Kidney (tissue), 14 donors: Measurements from ENCODE around the gene NRG3. TPM values are rescaled to one million over a fixed set of nuclear protein-coding genes. Genes with fewer than 3 reads are reported as not detected.

ENCODE experiments used
- DNase-seq, 5 donors: peaks; one replicate each; pipeline ENCODE4 v3.0.0-alpha.2; 2013 to 2020
- FAIRE-seq: peaks from 2 replicates; lab custom pipeline; 2012; peaks lifted over from hg19 to GRCh38; lab: Jason Lieb, UNC
- H3K27ac ChIP-seq, 2 donors: one replicate each; pipeline ENCODE4 v1.7.0; 2013; ENCODE audit warnings: low read depth in 2 of 2, low read length in 2 of 2, inconsistent platforms in 1 of 2
- H3K27me3 ChIP-seq: one replicate; pipeline ENCODE4 v1.7.1; 2013; ENCODE audit warnings: low read length, inconsistent platforms; ENCODE audit not compliant: control insufficient read depth, insufficient read depth
- H3K36me3 ChIP-seq, 3 donors: one replicate each; pipeline versions ENCODE4 v1.7.0 to v1.7.1; 2013; ENCODE audit warnings: low read length in 3 of 3, control low read depth in 1 of 3, inconsistent platforms in 1 of 3; ENCODE audit not compliant: insufficient read depth in 3 of 3, control insufficient read depth in 2 of 3
- H3K4me1 ChIP-seq, 3 donors: one replicate each; pipeline versions ENCODE4 v1.7.0 to v1.7.1; 2013; ENCODE audit warnings: low read length in 3 of 3, inconsistent platforms in 1 of 3, low read depth in 1 of 3; ENCODE audit not compliant: control insufficient read depth in 2 of 3, insufficient read depth in 2 of 3
- H3K4me3 ChIP-seq, 3 donors: one replicate each; pipeline versions ENCODE4 v1.7.0 to v1.8.1; 2013; ENCODE audit warnings: low read length in 3 of 3, control low read depth in 1 of 3, inconsistent platforms in 1 of 3
- H3K9ac ChIP-seq, 3 donors: one replicate each; pipeline versions ENCODE4 v1.7.0 to v1.7.1; 2013; ENCODE audit warnings: low read length in 3 of 3, control low read depth in 1 of 3, inconsistent platforms in 1 of 3
- H3K9me3 ChIP-seq, 3 donors: one replicate each; pipeline versions ENCODE4 v1.7.0 to v1.7.1; 2013; ENCODE audit warnings: low read length in 3 of 3, control low read depth in 1 of 3, inconsistent platforms in 1 of 3; ENCODE audit not compliant: control insufficient read depth in 2 of 3, insufficient read depth in 1 of 3
- intact Hi-C: fragments of 100-400 bp; cut with DNase I; formaldehyde crosslinking; loops from one replicate; pipeline ENCODE4 v1.11.1; 2022
- polyA plus RNA-seq: library from polyadenylated mRNA; stranded (reverse); fragments of 350-450 nt; fragmentation: Illumina TruSeq; extraction: RNeasy Lipid Tissue Mini Kit (QIAGEN cat#74804); gene quantifications from one replicate; pipeline ENCODE4 v1.2.3, GENCODE V29; 2014; ENCODE audit warnings: low read depth, low replicate concordance; ENCODE audit not compliant: insufficient read depth
- total RNA-seq: library from RNA; stranded (reverse); fragmentation: NEBNext Ultra II Directional; extraction: Animal tissue kit (Norgen Biotek cat#: 25700); gene quantifications from one replicate; pipeline ENCODE4 v1.2.1, GENCODE V29; 2021
- TF ChIP-seq, protein P1 (sequence below): IDR thresholded peaks from 3 replicates; pipeline ENCODE4 v1.5.1; 2012; ENCODE audit warnings: mild to moderate bottlenecking, moderate library complexity, borderline replicate concordance; ENCODE audit not compliant: insufficient read depth; ENCODE audit errors: extremely low read depth
- donor health status: control.
- donor health status: control.
- donor health status: control.
- donor health status: control.
- donor health status: control.
- donor health status: DM: yes; HTN: yes; CAD: no.
- donor health status: Normal renal cell carcinoma (clear cell type).

Gene NRG3
- total and polyA plus RNA-seq, 2 donors from 2014 or later, result 0.62 to 5.4 TPM

DNA sequence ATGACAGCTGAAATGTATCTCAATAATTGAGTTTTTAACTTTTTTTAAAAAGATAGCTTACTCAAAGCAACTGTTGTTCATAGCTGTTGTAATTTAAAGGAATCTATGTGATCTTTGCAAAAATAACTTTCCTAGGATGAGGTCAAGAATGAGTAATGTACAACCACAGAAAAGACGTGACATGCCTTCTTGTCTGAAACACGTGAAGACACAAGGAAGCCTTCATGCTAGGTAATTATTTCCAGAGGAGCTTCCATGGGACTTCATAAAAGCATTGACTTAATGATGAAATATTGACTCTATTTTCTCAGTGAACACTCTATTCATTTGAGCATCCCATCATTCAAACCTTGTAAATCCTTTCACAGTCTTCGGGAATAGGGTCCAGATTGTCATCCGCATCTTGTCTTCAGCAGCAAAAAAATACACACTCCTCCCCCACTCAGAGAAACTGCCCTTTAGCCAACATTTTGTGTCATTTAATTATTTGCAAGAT, 528.0 kb downstream of the NRG3 start:
- intact Hi-C loops, result no loop called here
- no peaks in the 10 kb centered on the region for H3K36me3 ChIP-seq

DNA sequence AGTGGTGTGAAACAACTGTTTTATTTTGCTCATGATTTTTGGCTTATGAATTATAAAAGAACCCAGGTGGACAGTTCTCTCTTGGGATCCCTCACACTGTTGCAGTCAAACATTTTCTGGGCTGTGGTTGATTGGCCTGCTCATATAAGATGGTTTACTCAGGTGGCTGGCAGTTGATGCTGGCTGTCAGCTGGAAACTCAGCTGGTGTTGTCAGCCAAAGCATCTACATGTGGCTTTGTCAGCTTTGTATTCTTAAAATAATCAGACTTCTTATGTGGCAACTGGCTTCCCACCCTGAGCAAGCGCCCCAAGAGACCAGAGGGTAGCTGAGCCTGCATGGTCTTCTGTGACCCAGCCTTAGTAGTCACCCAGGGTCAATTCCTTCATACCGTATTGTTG, 534.7 kb downstream of the NRG3 start:
- intact Hi-C loops, result no loop called here
- Histone ChIP-seq H3K27ac (no peak overlapping the region), H3K4me1 (no peaks in the 10 kb centered on the region), H3K9ac (no peak overlapping the region), H3K4me3 (no peak overlapping the region), H3K36me3 (no peaks in the 10 kb centered on the region), H3K9me3 (no peaks in the 10 kb centered on the region), H3K27me3 (no peaks in the 10 kb centered on the region)
- TF ChIP-seq, protein P1, sequence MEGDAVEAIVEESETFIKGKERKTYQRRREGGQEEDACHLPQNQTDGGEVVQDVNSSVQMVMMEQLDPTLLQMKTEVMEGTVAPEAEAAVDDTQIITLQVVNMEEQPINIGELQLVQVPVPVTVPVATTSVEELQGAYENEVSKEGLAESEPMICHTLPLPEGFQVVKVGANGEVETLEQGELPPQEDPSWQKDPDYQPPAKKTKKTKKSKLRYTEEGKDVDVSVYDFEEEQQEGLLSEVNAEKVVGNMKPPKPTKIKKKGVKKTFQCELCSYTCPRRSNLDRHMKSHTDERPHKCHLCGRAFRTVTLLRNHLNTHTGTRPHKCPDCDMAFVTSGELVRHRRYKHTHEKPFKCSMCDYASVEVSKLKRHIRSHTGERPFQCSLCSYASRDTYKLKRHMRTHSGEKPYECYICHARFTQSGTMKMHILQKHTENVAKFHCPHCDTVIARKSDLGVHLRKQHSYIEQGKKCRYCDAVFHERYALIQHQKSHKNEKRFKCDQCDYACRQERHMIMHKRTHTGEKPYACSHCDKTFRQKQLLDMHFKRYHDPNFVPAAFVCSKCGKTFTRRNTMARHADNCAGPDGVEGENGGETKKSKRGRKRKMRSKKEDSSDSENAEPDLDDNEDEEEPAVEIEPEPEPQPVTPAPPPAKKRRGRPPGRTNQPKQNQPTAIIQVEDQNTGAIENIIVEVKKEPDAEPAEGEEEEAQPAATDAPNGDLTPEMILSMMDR, result no peak
- FAIRE-seq (no peak), DNase-seq (no peak)

More for the DNA sequence above, 528.0 kb downstream of the NRG3 start:
- Histone ChIP-seq H3K4me1 (no peaks in the 10 kb centered on the region), H3K27ac (no peak overlapping the region), H3K4me3 (no peak overlapping the region), H3K27me3 (no peaks in the 10 kb centered on the region), H3K9me3 (no peaks in the 10 kb centered on the region), H3K9ac (no peak overlapping the region)
- TF ChIP-seq, protein P1, result no peak
- no peak for DNase-seq
- FAIRE-seq, result no peak

DNA sequence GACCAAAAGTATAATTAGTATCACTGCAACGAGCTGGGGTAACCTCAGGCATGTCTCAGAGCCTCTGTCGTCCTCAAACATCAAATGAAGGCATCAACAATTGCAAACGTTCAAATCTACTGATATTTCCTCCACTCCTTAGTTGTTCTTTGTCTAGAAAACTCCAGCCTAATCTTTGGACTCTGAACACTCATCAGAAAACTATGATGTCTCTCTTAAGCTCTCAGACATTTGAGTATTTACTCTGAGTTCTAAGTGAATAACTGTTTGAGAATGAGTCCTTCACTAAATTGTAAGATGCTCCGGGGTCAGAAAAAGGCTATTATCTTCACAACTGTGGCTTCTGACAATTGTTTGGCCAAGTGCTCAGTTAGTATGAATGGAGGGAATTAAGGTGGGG, 536.4 kb downstream of the NRG3 start:
- DNase-seq, result no peak
- Histone ChIP-seq H3K27ac (no peak overlapping the region), H3K36me3 (no peaks in the 10 kb centered on the region), H3K4me3 (no peak overlapping the region), H3K27me3 (no peaks in the 10 kb centered on the region), H3K9me3 (no peaks in the 10 kb centered on the region), H3K4me1 (no peaks in the 10 kb centered on the region), H3K9ac (no peak overlapping the region)
- TF ChIP-seq, protein P1, result no peak
- intact Hi-C loops, result no loop called here
- FAIRE-seq, result no peak

DNA sequence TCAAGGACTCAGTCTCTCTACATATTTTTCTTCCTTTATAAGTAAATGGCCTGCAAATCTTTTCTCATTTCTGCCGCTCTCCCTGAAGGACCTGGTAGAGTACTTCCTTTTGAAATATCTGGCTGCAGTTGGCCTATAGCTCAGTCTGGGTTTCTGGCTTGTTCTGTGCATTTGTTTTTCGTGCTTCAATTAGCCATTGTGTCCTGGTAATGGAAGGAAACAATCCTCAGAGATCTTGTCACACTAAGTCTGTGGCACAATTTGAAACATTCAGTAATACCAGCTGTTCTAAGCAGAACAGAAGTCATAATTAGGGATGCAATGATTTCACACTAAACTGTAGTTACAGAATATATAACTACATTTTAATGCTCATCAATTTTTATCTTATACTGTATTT, 545.0 kb downstream of the NRG3 start:
- no peaks in the 10 kb centered on the region for H3K9me3 ChIP-seq
- FAIRE-seq (no peak), DNase-seq (no peak)
- H3K9ac ChIP-seq, result no peak overlapping the region
- no peaks in the 10 kb centered on the region for H3K27me3 ChIP-seq
- H3K4me1 ChIP-seq, result no peaks in the 10 kb centered on the region
- TF ChIP-seq, protein P1, result no peak
- no peak overlapping the region for H3K27ac ChIP-seq
- H3K4me3 ChIP-seq, result no peak overlapping the region
- intact Hi-C loops, result no loop called here
- H3K36me3 ChIP-seq, result no peaks in the 10 kb centered on the region
